Measurements from ENCODE around the gene PSMC5.
"Not testable (repeated sequence)": the region's sequence is repeated elsewhere in the genome, so short reads cannot be mapped to it uniquely, and the experiment has no call there.

The PSMC5 gene

GRCh38 chr17:63841350-63842172, 14.3 kb downstream of the PSMC5 start:
- DNase-seq, result no peak

- DNase-seq, result peak; percentile 44
These were observed 14.9 kb downstream of the PSMC5 start for GRCh38 chr17:63842173-63842539.

- peak; percentile 99 for DNase-seq
These were observed 15.5 kb downstream of the PSMC5 start, which contains the start of gene SMARCD2 for GRCh38 chr17:63842540-63843386. SMARCD2 (minus strand) TSS chr17:63842685; CDS start chr17:63842674, 11 bp downstream.

- DNase-seq, result not testable (repeated sequence)
These were observed 16.2 kb downstream of the PSMC5 start for GRCh38 chr17:63843387-63843888.

- DNase-seq, result no peak
These were observed 16.9 kb downstream of the PSMC5 start for GRCh38 chr17:63843910-63844677.

GRCh38 chr17:63845509-63845908, 18.3 kb downstream of the PSMC5 start:
- no peak for DNase-seq

GRCh38 chr17:63847525-63848249, 20.5 kb downstream of the PSMC5 start:
- no peak for DNase-seq

- DNase-seq, result peak; percentile 97
These were observed 21.8 kb downstream of the PSMC5 start for GRCh38 chr17:63848834-63849689.

GRCh38 chr17:63850401-63850800, 23.2 kb downstream of the PSMC5 start:
- DNase-seq, result no peak

- DNase-seq, result no peak
These were observed 26.0 kb downstream of the PSMC5 start for GRCh38 chr17:63853260-63853659.

GRCh38 chr17:63854709-63855108, 27.5 kb downstream of the PSMC5 start:
- DNase-seq, result no peak

GRCh38 chr17:63855185-63855584, 28.0 kb downstream of the PSMC5 start:
- DNase-seq, result no peak

- not testable (repeated sequence) for DNase-seq
These were observed 29.2 kb downstream of the PSMC5 start for GRCh38 chr17:63856425-63856824.

- no peak for DNase-seq
These were observed 32.0 kb downstream of the PSMC5 start for GRCh38 chr17:63859257-63859656.

- DNase-seq, result not testable (repeated sequence)
These were observed 39.4 kb downstream of the PSMC5 start for GRCh38 chr17:63866625-63867024.

GRCh38 chr17:63869491-63870291, 42.5 kb downstream of the PSMC5 start:
- not testable (repeated sequence) for DNase-seq

GRCh38 chr17:63870292-63870665, 43.0 kb downstream of the PSMC5 start:
- DNase-seq, result not testable (repeated sequence)

GRCh38 chr17:63871646-63872365, 44.6 kb downstream of the PSMC5 start:
- not testable (repeated sequence) for DNase-seq

GRCh38 chr17:63873577-63873976, 46.3 kb downstream of the PSMC5 start, which contains the start of gene CSH2:
CSH2 (minus strand) TSS chr17:63873677; CDS start chr17:63873614, 63 bp downstream.
- not testable (repeated sequence) for DNase-seq

All from stimulated activated CD4-positive, alpha-beta T cell treated with anti-CD3 and anti-CD28 coated beads, Interleukin-12 subunit alpha, Interleukin-12 subunit beta, amount 100 ng/mL, for 4 hours (primary cell).